Heart left ventricle (tissue), 16 donors: ENCODE data around the gene NLRP13. TPM values are rescaled to one million over a fixed set of nuclear protein-coding genes. Genes with fewer than 3 reads are reported as not detected.

ENCODE experiments used
- ATAC-seq, 4 donors: fragments of 200-7000 bp; cut with Tn5 transposase; one replicate each; pipeline ENCODE4 v1.9.1; 2020 to 2022; ENCODE audit warnings: moderate library complexity in 4 of 4, mild to moderate bottlenecking in 3 of 4, moderate number of reproducible peaks in 1 of 4
- DNase-seq, 5 donors: peaks; one replicate each; pipeline ENCODE4 v3.0.0-alpha.2; 2020
- H3K27ac ChIP-seq, 12 donors: fragments of 200-600 bp; sonication (generic) in 4 of 12; one replicate each; pipeline versions ENCODE4 v1.5.0 to v1.8.0; 2016 to 2022; ENCODE audit warnings: mild to moderate bottlenecking in 2 of 12
- H3K27me3 ChIP-seq, 9 donors: fragments of 200-600 bp; sonication (generic) in 2 of 9; one replicate each; pipeline versions ENCODE4 v1.5.1 to v1.8.0; 2016 to 2022; ENCODE audit warnings: mild to moderate bottlenecking in 3 of 9
- H3K36me3 ChIP-seq, 9 donors: fragments of 200-600 bp; sonication (generic) in 2 of 9; one replicate each; pipeline versions ENCODE4 v1.5.0 to v1.8.0; 2018 to 2022; ENCODE audit warnings: mild to moderate bottlenecking in 2 of 9
- H3K4me1 ChIP-seq, 12 donors: fragments of 200-600 bp; sonication (generic) in 4 of 12; one replicate each; pipeline versions ENCODE4 v1.5.0 to v1.8.0; 2016 to 2022; ENCODE audit warnings: mild to moderate bottlenecking in 3 of 12
- H3K4me3 ChIP-seq, 12 donors: fragments of 200-600 bp; sonication (generic) in 4 of 12; one replicate each; pipeline versions ENCODE4 v1.5.0 to v1.8.0; 2017 to 2022; ENCODE audit warnings: mild to moderate bottlenecking in 9 of 12, moderate library complexity in 4 of 12
- H3K9me3 ChIP-seq, 12 donors: fragments of 200-600 bp; sonication (generic) in 4 of 12; one replicate each; pipeline versions ENCODE4 v1.5.0 to v1.8.0; 2016 to 2022; ENCODE audit warnings: mild to moderate bottlenecking in 1 of 12
- CTCF ChIP-seq, 12 donors: fragments of 200-600 bp; sonication (generic) in 4 of 12; IDR thresholded peaks; one replicate each; pipeline versions ENCODE4 v1.5.0 to v1.8.0; 2018 to 2022; ENCODE audit warnings: antibody characterized with exemption in 12 of 12, mild to moderate bottlenecking in 5 of 12
- POLR2A ChIP-seq, 2 donors: fragments of 450-650 bp; IDR thresholded peaks; one replicate each; pipeline ENCODE4 v1.6.1; 2017; ENCODE audit warnings: antibody characterized with exemption in 2 of 2, mild to moderate bottlenecking in 2 of 2, moderate library complexity in 2 of 2
- WGBS, 4 donors: extraction: QIAGEN DNeasy Blood & Tissue Kit in 2 of 4; methylation state at CpG; one replicate each; pipeline versions ENCODE4 v1.1.5 to v1.1.7; 2013 to 2018; 5-methylcytosine and 5-hydroxymethylcytosine counted together
- intact Hi-C, 10 donors: fragments of 100-400 bp; cut with DNase I; formaldehyde crosslinking; loops; one replicate each; pipeline versions ENCODE4 v1.11.1 to v1.14.2; 2022
- polyA plus RNA-seq, 2 donors: library from polyadenylated mRNA; stranded (reverse); fragments of 200-250 nt; gene quantifications; one replicate each; pipeline ENCODE4 v1.2.3, GENCODE V29; 2013
- total RNA-seq, 9 donors: library from RNA; depleted of rRNA in 2 of 9; stranded (reverse); fragments of >200 nt in 2 of 9; fragmentation: NEBNext Ultra II Directional in 3 of 9; extraction: Animal tissue kit (Norgen Biotek cat#: 25700) in 3 of 9; gene quantifications; one replicate each; pipeline versions ENCODE4 v1.1.0 to v1.2.4, GENCODE V29; 2016 to 2023
- donor health status: ischemic (EF 13 %, LVEDD 7.1; RV severe dilation, severe dysfunction).
- donor health status: healthy with polysubstance abuse.
- donor health status: DM: no; HTN: yes; CAD: no.
- donor health status: DM: no; HTN: no; CAD: no.
- donor health status: ischemic (EF 25% LVEDD 6.9; RV normal size, moderate dysfunction).
- donor health status: ischemic (EF 25% LVEDD 5.7; RV mildly dilated, moderate dysfunction).
- donor health status: healthy.
- donor health status: DM: yes; HTN: yes; CAD: no.
- donor health status: ischemic (EF 35%, LVEDD 5.7; RV mildly dilated, moderate dysfunction).
- donor health status: nonischemic (EF 11% LVEDD 7.7; RV severe dilation, severe dysfunction).
- donor health status: DM: yes; HTN: yes; CAD: no.
- donor health status: PGD.
- donor health status: ischemic (EF 29% LVEDD 5.4; RV normal size, mild dysfunction).
- donor health status: nonischemic (EF 23%, LVEDD 6.1; RV moderate dilation, normal function).

Gene NLRP13
- total and polyA plus RNA-seq, 11 donors: not detected

GRCh38 chr19:55870736-55871135, 61.4 kb downstream of the NLRP13 start:
- peaks cover 0 to 4% (median 0%) of the 10 kb centered on the region in 9 donors for H3K27me3 ChIP-seq
- H3K4me1 ChIP-seq: no peaks in the 10 kb centered on the region
- ATAC-seq (no peak), DNase-seq (no peak)
- no peak for TF ChIP-seq POLR2A (IDR thresholded peaks at IDR 0.05)
- TF ChIP-seq CTCF (IDR thresholded peaks at IDR 0.05): no peak
- H3K27ac ChIP-seq: no peak overlapping the region
- H3K9me3 ChIP-seq: peaks cover 0 to 16% (median 6%) of the 10 kb centered on the region in 12 donors
- no peak overlapping the region for H3K4me3 ChIP-seq
- no peaks in the 10 kb centered on the region for H3K36me3 ChIP-seq
- intact Hi-C loops: no loop called here
- WGBS, 4 donors: 80 to 85% (median 82%) methylated on average over 11 of the region's 11 CpGs

GRCh38 chr19:55867101-55867500, 65.0 kb downstream of the NLRP13 start:
- intact Hi-C loops: no loop called here
- WGBS, 4 donors: 87 to 91% (median 89%) methylated on average over 6 to 7 of the region's 7 CpGs
- Histone ChIP-seq H3K4me3 (no peak overlapping the region), H3K27ac (no peak overlapping the region), H3K9me3 (peaks cover 0 to 25% (median 1%) of the 10 kb centered on the region in 12 donors), H3K27me3 (peaks cover 0 to 7% (median 0%) of the 10 kb centered on the region in 9 donors), H3K36me3 (no peaks in the 10 kb centered on the region), H3K4me1 (no peaks in the 10 kb centered on the region)
- TF ChIP-seq CTCF (IDR thresholded peaks at IDR 0.05) (no peak), POLR2A (IDR thresholded peaks at IDR 0.05) (no peak)
- ATAC-seq (no peak), DNase-seq (no peak)

DNA sequence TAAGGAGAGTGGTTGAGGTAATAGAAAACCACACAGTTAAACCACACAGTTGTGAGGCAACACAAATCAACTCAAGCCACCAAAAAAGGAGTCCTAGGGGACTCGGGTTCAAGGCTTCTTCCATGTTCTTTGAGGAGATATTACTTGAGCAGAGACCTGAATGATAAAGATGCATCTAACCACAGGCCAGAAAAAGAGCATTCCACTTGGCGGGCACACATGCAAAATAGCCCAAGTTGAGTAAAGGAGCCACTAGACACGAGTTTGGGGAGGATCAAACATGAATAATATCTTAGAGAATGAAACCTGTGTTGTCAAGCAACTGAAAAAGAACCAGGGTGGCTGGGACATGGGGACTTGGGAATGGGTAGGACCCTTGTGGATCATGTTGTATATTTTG, 65.6 kb downstream of the NLRP13 start:
- 50 to 52% (median 52%) methylated on average over 3 of the region's 3 CpGs for WGBS, 4 donors
- DNase-seq: no peak

DNA sequence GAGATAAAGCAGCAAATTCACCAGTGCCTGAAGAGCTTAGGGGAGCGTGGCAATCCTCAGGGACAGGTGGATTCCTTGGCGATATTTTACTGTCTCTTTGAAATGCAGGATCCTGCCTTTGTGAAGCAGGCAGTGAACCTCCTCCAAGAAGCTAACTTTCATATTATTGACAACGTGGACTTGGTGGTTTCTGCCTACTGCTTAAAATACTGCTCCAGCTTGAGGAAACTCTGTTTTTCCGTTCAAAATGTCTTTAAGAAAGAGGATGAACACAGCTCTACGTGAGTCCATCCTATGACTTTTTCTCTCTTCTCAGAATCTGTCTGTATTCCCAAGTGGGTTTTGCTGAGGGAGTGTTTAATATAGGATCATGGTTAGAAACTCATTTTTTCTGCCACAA, 73.2 kb downstream of the NLRP13 start:
- intact Hi-C loops: no loop called here
- Histone ChIP-seq H3K36me3 (no peaks in the 10 kb centered on the region), H3K27ac (no peak overlapping the region), H3K4me1 (no peaks in the 10 kb centered on the region), H3K4me3 (no peak overlapping the region), H3K27me3 (no peaks in the 10 kb centered on the region), H3K9me3 (peaks cover 0 to 29% (median 0%) of the 10 kb centered on the region in 12 donors)
- DNase-seq (no peak), ATAC-seq (no peak)
- 56 to 63% (median 61%) methylated on average over 5 of the region's 5 CpGs for WGBS, 4 donors
- TF ChIP-seq POLR2A (IDR thresholded peaks at IDR 0.05): no peak
- no peak for TF ChIP-seq CTCF (IDR thresholded peaks at IDR 0.05)

More for the DNA sequence above, 65.6 kb downstream of the NLRP13 start:
- ATAC-seq: no peak
- H3K36me3 ChIP-seq: no peaks in the 10 kb centered on the region
- no peaks in the 10 kb centered on the region for H3K4me1 ChIP-seq
- H3K27ac ChIP-seq: no peak overlapping the region
- TF ChIP-seq POLR2A (IDR thresholded peaks at IDR 0.05) (no peak), CTCF (IDR thresholded peaks at IDR 0.05) (no peak)
- peaks cover 0 to 7% (median 0%) of the 10 kb centered on the region in 9 donors for H3K27me3 ChIP-seq
- H3K9me3 ChIP-seq: peaks cover 0 to 20% (median 0%) of the 10 kb centered on the region in 12 donors
- H3K4me3 ChIP-seq: no peak overlapping the region
- intact Hi-C loops: no loop called here
